Measurements from ENCODE around the gene STPG2.

GRCh38 chr4:97747945-97748344 is 395.3 kb downstream of the STPG2 start:
- TF ChIP-seq, protein P1, sequence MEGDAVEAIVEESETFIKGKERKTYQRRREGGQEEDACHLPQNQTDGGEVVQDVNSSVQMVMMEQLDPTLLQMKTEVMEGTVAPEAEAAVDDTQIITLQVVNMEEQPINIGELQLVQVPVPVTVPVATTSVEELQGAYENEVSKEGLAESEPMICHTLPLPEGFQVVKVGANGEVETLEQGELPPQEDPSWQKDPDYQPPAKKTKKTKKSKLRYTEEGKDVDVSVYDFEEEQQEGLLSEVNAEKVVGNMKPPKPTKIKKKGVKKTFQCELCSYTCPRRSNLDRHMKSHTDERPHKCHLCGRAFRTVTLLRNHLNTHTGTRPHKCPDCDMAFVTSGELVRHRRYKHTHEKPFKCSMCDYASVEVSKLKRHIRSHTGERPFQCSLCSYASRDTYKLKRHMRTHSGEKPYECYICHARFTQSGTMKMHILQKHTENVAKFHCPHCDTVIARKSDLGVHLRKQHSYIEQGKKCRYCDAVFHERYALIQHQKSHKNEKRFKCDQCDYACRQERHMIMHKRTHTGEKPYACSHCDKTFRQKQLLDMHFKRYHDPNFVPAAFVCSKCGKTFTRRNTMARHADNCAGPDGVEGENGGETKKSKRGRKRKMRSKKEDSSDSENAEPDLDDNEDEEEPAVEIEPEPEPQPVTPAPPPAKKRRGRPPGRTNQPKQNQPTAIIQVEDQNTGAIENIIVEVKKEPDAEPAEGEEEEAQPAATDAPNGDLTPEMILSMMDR (IDR thresholded peaks at IDR 0.05; ENCODE audit: low read length), result no peak
- no peak for TF ChIP-seq EZH2 (IDR thresholded peaks at IDR 0.05; ENCODE audit: borderline replicate concordance, low read length)
